ENCODE measurements around the gene TOM1L1. TPM values are rescaled to one million over a fixed set of nuclear protein-coding genes. Genes with fewer than 3 reads are reported as not detected.

Gene TOM1L1
- total and polyA plus RNA-seq, 2 of the 8 experiments (the other 6 are each of a cell fraction or from before 2014, with no cell fraction given): 47.0 to 60.8 TPM

GRCh38 chr17:54920819-54921218, 20.2 kb downstream of the TOM1L1 start:
- Histone ChIP-seq H4K8ac (ENCODE audit: extremely low read depth, insufficient read depth, low read length) (no peak overlapping the region), H3K23ac (ENCODE audit: insufficient read length) (no peak overlapping the region), H4K20me1 (replicated peaks in 1 of 2; ENCODE audit: control insufficient read depth in 1 of 2, insufficient read depth in 2 of 2, low read length in 2 of 2) (no peaks in the 10 kb centered on the region), H3K4ac (replicated peaks; ENCODE audit: insufficient read length, low read depth, low read length) (no peak overlapping the region), H2BK5ac (ENCODE audit: low read depth, low read length) (no peak overlapping the region), H4K91ac (replicated peaks; ENCODE audit: insufficient read length, low read length) (no peak overlapping the region), H3K4me2 (ENCODE audit: insufficient read depth in 1 of 2, low read depth in 2 of 2, low read length in 2 of 2) (no peak overlapping the region), H2BK120ac (replicated peaks; ENCODE audit: low read depth, low read length) (no peak overlapping the region), H3K56ac (replicated peaks; ENCODE audit: insufficient read length, low read depth, low read length) (no peak overlapping the region), H3K27me3 (replicated peaks in 1 of 4; ENCODE audit: control insufficient read depth in 3 of 4, extremely low read depth in 1 of 4, insufficient read depth in 3 of 4, low read length in 3 of 4) (no peaks in the 10 kb centered on the region), H3K4me3 (ENCODE audit: extremely low read depth in 1 of 4, insufficient read depth in 2 of 4, low read depth in 3 of 4, low read length in 4 of 4) (no peak overlapping the region), H3K14ac (ENCODE audit: insufficient read length) (no peak overlapping the region), H2BK15ac (ENCODE audit: low read length) (no peak overlapping the region), H3K27ac (ENCODE audit: low read depth, low read length) (no peak overlapping the region), H2AK5ac (ENCODE audit: low read depth, low read length) (no peak overlapping the region), H3K79me1 (ENCODE audit: low read depth, low read length) (no peaks in the 10 kb centered on the region), H3K4me1 (replicated peaks in 1 of 4; ENCODE audit: control insufficient read depth in 3 of 4, insufficient read depth in 4 of 4, low read length in 3 of 4) (peaks cover 1 to 6% (median 2%) of the 10 kb centered on the region in 4 experiments; a peak in 4 of 7 replicates), H3K9ac (replicated peaks in 1 of 4; ENCODE audit: extremely low read depth in 1 of 4, low read depth in 3 of 4, low read length in 3 of 4) (no peak overlapping the region), H3K18ac (ENCODE audit: extremely low read depth, low read length) (no peak overlapping the region), H3K36me3 (ENCODE audit: control insufficient read depth in 2 of 4, insufficient read depth in 4 of 4, low read length in 3 of 4) (peaks cover 10 to 40% (median 25%) of the 10 kb centered on the region in 4 experiments), H2AFZ (ENCODE audit: low read length) (no peak overlapping the region), H4K5ac (ENCODE audit: insufficient read length, low read depth, low read length) (no peak overlapping the region), H2BK20ac (ENCODE audit: low read length) (no peak overlapping the region), H2BK12ac (ENCODE audit: low read depth, low read length) (no peak overlapping the region), H3K9me3 (ENCODE audit: insufficient read depth in 2 of 2, low read depth in 1 of 2, low read length in 1 of 2) (peaks cover 2 to 3% of the 10 kb centered on the region in 2 experiments; a peak in 1 of 4 replicates), H3K23me2 (ENCODE audit: low read depth, low read length) (no peaks in the 10 kb centered on the region), H3K79me2 (ENCODE audit: control insufficient read depth in 1 of 2, insufficient read depth in 2 of 2, low read length in 2 of 2) (peaks cover 0 to 11% of the 10 kb centered on the region in 2 experiments; a peak in 2 of 4 replicates)
- TF ChIP-seq SRF (IDR thresholded peaks at IDR 0.05; ENCODE audit: low read depth, low read length): no peak
- TF ChIP-seq CBX8 (IDR thresholded peaks at IDR 0.05; ENCODE audit: borderline replicate concordance, low read depth, low read length): no peak
- TF ChIP-seq EP300 (IDR thresholded peaks at IDR 0.05; ENCODE audit: borderline replicate concordance in 1 of 2, low read depth in 2 of 2, low read length in 2 of 2): no peak
- TF ChIP-seq RFX5 (IDR thresholded peaks at IDR 0.05; ENCODE audit: borderline replicate concordance, low read depth, low read length): no peak
- TF ChIP-seq CTCF (IDR thresholded peaks at IDR 0.05; ENCODE audit: control extremely low read depth in 1 of 3, insufficient read depth in 1 of 3, low read depth in 1 of 3, low read length in 3 of 3): no peak
- no peak for FAIRE-seq
- WGBS, 2 experiments (ENCODE audit: extremely low coverage in 1 of 2, insufficient coverage in 1 of 2, insufficient read length in 1 of 2, insufficient replicate concordance in 2 of 2, low coverage in 1 of 2, low lambda C conversion rate in 2 of 2, missing lambda C conversion rate in 1 of 2): 79% methylated on average over 6 of the region's 6 CpGs; no CpG with 5 or more reads in 1 of the 2 experiments
- ChIA-PET POLR2A (ENCODE audit: partially characterized antibody) (no interaction called here), CTCF (ENCODE audit: partially characterized antibody) (interaction anchor here (0.8 kb wide), 1 partner anchor 8 kb away, joined by 3 read pairs; no protein-coding TSS in a partner anchor)
- no peak for DNase-seq (ENCODE audit: low read depth in 1 of 2, low spot score in 2 of 2)
